Body of pancreas (tissue), 4 donors: Measurements from ENCODE around the gene LRCH1.

Experiments
- CTCF ChIP-seq, 7 experiments: fragments of 450-650 bp in 4 of 7; fragments of 200-600 bp in 3 of 7; sonication (generic) in 3 of 7; IDR thresholded peaks; one replicate each; pipeline ENCODE4 v1.5.1; 2016 to 2019; ENCODE audit warnings: antibody characterized with exemption in 7 of 7
- POLR2A ChIP-seq, 3 donors: fragments of 450-650 bp; IDR thresholded peaks; one replicate each; pipeline ENCODE4 v1.6.1; 2016; ENCODE audit warnings: antibody characterized with exemption in 3 of 3, mild to moderate bottlenecking in 2 of 3

GRCh38 chr13:46552303-46552682 is 677 bp upstream of the LRCH1 start:
- TF ChIP-seq CTCF (IDR thresholded peaks at IDR 0.05) = no peak
- no peak for TF ChIP-seq POLR2A (IDR thresholded peaks at IDR 0.05)
